SK-N-MC (cell line): ENCODE data around the gene CHRM1.

ENCODE experiments used
- DNase-seq: peaks from one replicate; pipeline ENCODE4 v3.0.0-alpha.2; 2011; ENCODE audit warnings: low read depth, low spot score
- H3K27ac ChIP-seq: fragments of 200-600 bp; sonication (generic); 2 replicates; pipeline ENCODE4 v1.5.1; 2016; ENCODE audit warnings: mixed run types
- H3K36me3 ChIP-seq: fragments of 200-600 bp; sonication (generic); 2 replicates; pipeline ENCODE4 v1.6.1; 2017; ENCODE audit warnings: antibody characterized with exemption, low read length, mixed read lengths; ENCODE audit not compliant: insufficient read depth
- H3K4me3 ChIP-seq: fragments of 200-600 bp; sonication (generic); 2 replicates; pipeline ENCODE4 v1.5.1; 2016
- H3K9ac ChIP-seq: fragments of 200-600 bp; sonication (generic); 2 replicates; pipeline ENCODE4 v1.8.0; 2017; ENCODE audit warnings: mixed run types, mixed read lengths; ENCODE audit not compliant: insufficient read length
- H3K9me3 ChIP-seq: fragments of 200-600 bp; sonication (generic); 2 replicates; pipeline ENCODE4 v1.6.1; 2017; ENCODE audit warnings: low read depth, mild to moderate bottlenecking, antibody characterized with exemption, low read length, moderate library complexity, mixed read lengths
- EZH2 ChIP-seq: fragments of 200-600 bp; sonication (generic); IDR thresholded peaks from one replicate; pipeline ENCODE4 v1.6.1; 2017; ENCODE audit warnings: antibody characterized with exemption
- FOXP2 ChIP-seq: optimal IDR thresholded peaks from 2 replicates; pipeline ENCODE3; 2011; ENCODE audit warnings: mild to moderate bottlenecking, moderate library complexity; ENCODE audit not compliant: insufficient read depth; ENCODE audit errors: extremely low read length, control extremely low read depth
- POLR2AphosphoS5 ChIP-seq: IDR thresholded peaks from 2 replicates; pipeline ENCODE4 v1.6.1; 2012; ENCODE audit warnings: mild to moderate bottlenecking, low read depth, low read length, borderline replicate concordance

CHRM1 gene

DNA sequence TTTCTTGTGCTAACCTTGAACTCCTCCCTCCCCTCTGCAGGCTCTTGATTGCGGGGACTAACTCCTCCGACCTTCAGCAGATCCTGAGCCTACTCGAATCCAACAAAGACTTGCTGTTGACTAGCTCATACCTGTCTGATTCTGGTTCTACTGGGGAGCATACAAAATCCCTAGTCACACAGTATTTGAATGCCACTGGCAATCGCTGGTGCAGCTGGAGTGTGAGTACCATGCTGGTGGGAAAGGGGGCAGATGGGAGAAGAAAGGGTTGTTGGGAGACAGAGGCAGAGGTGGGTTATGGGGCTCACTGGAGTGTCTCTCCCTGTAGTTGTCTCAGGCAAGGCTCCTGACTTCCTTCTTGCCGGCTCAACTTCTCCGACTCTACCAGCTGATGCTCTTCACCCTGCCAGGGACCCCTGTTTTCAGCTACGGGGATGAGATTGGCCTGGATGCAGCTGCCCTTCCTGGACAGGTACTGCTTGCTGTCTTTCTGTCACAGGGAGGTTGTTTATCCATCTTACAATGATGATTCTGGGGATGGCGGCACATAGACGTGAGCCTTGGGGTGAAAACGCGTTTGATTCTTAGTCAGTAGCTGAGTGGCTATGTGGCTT is 35.9 kb downstream of the CHRM1 start:
- Histone ChIP-seq H3K27ac (peak overlapping the region; percentile 38; the same call in 1 of the 2 replicates), H3K9me3 (no peaks in the 10 kb centered on the region), H3K9ac (no peak overlapping the region), H3K36me3 (peaks cover 86% of the 10 kb centered on the region), H3K4me3 (peak overlapping the region; percentile 35; the same call in 1 of the 2 replicates)
- TF ChIP-seq FOXP2 (no peak), POLR2AphosphoS5 (peak; percentile 36; the same call in 1 of the 2 replicates), EZH2 (no peak)
- no peak for DNase-seq

DNA sequence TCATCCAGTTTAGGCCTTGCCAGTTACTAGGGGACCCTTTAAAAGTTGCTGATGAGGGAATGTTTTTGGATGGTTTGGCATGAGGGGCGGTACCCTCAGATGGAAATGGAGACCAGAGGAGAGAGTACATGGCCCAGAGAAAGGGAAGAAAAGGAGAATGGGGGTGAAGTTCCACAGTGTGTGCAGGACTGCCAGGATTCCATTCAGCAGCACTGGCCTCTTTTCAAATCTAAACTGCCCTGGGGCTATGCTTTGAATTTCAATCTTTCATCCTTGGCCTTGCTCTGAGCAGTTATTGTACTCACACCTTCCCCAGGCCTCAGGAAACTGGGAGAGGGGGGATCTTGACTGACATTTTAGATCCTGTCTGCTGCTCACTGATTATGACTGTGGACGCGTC is 37.5 kb downstream of the CHRM1 start:
- Histone ChIP-seq H3K4me3 (peak overlapping the region; percentile 89), H3K9me3 (no peaks in the 10 kb centered on the region), H3K27ac (peak overlapping the region; percentile 98), H3K9ac (peak overlapping the region; percentile 100), H3K36me3 (peaks cover 85% of the 10 kb centered on the region)
- no peak for DNase-seq
- TF ChIP-seq EZH2: no peak
- no peak for TF ChIP-seq FOXP2
- TF ChIP-seq POLR2AphosphoS5: no peak

DNA sequence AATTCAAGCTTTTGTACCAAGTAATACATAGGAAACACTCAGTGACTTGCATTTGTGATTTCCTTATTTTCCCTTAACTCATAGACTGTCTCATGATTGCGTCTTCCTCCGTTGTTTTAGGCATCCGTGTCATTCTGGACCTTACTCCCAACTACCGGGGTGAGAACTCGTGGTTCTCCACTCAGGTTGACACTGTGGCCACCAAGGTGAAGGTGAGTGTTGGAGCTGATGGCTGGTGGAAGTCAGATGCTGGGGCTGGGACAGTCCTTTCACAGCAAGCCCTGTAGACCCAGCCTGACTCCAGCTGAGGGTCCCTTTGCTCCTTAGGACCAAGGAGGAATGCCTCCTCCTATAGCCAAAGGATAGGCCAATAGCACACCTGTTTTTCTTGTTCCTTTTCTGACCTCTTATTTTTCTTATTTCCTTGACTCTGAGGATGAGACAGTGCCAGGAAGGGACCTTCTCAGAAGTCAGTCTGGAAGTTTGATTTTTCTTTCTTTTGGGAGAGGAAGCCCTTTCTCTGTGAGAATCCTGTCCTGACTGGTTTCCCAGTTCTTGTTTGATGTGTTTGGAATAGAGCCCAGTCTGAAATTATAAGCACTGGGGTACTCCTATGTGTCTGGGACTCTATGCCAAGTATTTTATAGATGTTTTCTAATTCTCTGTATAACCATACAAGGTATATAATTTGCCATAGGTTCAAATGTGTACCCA is 38.2 kb downstream of the CHRM1 start:
- Histone ChIP-seq H3K27ac (peak overlapping the region; percentile 98), H3K9ac (peak overlapping the region; percentile 100), H3K9me3 (no peaks in the 10 kb centered on the region), H3K4me3 (peak overlapping the region; percentile 89), H3K36me3 (peaks cover 82% of the 10 kb centered on the region)
- DNase-seq: no peak
- no peak for TF ChIP-seq POLR2AphosphoS5
- TF ChIP-seq FOXP2: no peak
- no peak for TF ChIP-seq EZH2

DNA sequence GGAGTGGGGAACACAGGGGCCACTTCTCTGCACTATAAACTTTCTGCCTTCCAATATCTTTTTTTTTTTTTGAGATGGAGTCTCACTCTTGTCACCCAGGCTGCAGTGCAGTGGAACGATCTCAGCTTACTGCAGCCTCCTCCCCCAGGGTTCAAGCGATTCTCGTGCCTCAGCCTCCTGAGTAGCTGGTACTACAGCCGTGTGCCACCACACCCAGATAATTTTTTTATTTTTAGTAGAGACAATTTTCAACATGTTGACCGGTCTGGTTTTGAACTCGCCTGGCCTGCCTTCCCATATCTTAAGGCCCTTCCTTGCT is 38.8 kb downstream of the CHRM1 start:
- no peak for DNase-seq
- peak overlapping the region; percentile 89 for H3K4me3 ChIP-seq
- peaks cover 82% of the 10 kb centered on the region for H3K36me3 ChIP-seq
- TF ChIP-seq FOXP2: no peak
- no peak for TF ChIP-seq POLR2AphosphoS5
- no peak for TF ChIP-seq EZH2
- peak overlapping the region; percentile 98 for H3K27ac ChIP-seq
- H3K9ac ChIP-seq: peak overlapping the region; percentile 100
- H3K9me3 ChIP-seq: no peaks in the 10 kb centered on the region

DNA sequence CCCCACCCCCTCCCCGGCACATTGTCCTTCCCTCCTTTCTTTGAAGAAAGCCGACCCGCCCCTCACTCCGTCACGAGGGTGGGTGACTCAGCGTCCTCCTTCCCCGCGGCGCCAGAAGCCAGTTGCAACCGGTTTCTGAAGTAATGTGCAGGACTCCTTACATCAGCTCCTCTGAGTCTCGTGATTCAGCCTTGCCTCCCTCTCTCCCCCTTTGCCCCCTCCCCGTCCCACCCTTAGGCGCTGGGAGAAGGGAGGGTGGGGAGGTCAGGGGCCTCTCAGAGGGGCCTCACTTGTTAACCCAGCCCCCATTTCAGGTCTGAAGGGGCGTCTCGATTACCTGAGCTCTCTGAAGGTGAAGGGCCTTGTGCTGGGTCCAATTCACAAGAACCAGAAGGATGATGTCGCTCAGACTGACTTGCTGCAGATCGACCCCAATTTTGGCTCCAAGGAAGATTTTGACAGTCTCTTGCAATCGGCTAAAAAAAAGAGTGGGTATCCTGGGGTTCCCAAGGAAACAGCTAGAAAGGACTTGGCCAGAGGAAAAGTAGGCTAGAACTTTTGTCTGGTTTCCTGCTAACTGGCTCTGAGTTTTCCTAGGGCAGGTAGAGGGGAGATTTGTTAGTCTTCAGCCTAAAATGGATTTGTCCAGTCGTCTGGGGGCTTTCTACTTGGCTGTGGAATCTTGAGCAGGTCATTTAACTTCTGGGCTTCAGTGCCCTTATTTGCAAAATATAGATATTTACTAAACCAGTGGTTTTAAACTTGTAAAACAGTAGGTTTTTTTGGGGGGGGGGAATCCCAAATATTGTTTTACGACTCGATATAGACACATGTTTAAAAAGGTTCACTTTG is 39.4 kb downstream of the CHRM1 start:
- H3K9me3 ChIP-seq: no peaks in the 10 kb centered on the region
- peaks cover 82% of the 10 kb centered on the region for H3K36me3 ChIP-seq
- peak overlapping the region; percentile 100 for H3K9ac ChIP-seq
- peak overlapping the region; percentile 98 for H3K27ac ChIP-seq
- DNase-seq: peak; percentile 87
- TF ChIP-seq FOXP2 (no peak), EZH2 (no peak), POLR2AphosphoS5 (no peak; the same call in none of the 2 replicates)
- peak overlapping the region; percentile 89 for H3K4me3 ChIP-seq

DNA sequence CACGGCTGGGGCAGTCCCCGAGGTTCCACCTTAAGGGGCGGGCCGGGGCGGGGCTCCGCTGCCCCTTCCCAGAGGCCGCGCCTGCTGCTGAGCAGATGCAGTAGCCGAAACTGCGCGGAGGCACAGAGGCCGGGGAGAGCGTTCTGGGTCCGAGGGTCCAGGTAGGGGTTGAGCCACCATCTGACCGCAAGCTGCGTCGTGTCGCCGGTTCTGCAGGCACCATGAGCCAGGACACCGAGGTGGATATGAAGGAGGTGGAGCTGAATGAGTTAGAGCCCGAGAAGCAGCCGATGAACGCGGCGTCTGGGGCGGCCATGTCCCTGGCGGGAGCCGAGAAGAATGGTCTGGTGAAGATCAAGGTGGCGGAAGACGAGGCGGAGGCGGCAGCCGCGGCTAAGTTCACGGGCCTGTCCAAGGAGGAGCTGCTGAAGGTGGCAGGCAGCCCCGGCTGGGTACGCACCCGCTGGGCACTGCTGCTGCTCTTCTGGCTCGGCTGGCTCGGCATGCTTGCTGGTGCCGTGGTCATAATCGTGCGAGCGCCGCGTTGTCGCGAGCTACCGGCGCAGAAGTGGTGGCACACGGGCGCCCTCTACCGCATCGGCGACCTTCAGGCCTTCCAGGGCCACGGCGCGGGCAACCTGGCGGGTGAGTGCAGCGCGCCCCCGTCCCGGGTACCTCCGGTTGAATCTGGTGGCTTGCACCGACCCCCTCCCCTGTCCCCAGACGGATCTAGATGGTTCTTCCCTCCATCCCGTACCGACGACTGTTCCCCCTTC is 40.2 kb downstream of the CHRM1 start, which contains the start of gene SLC3A2:
Gene SLC3A2 (plus strand): TSS at position 94 of the 776 bp plus-strand sequence. CDS start 128 bp downstream, at position 222.
- H3K36me3 ChIP-seq: peaks cover 80% of the 10 kb centered on the region
- no peaks in the 10 kb centered on the region for H3K9me3 ChIP-seq

DNA sequence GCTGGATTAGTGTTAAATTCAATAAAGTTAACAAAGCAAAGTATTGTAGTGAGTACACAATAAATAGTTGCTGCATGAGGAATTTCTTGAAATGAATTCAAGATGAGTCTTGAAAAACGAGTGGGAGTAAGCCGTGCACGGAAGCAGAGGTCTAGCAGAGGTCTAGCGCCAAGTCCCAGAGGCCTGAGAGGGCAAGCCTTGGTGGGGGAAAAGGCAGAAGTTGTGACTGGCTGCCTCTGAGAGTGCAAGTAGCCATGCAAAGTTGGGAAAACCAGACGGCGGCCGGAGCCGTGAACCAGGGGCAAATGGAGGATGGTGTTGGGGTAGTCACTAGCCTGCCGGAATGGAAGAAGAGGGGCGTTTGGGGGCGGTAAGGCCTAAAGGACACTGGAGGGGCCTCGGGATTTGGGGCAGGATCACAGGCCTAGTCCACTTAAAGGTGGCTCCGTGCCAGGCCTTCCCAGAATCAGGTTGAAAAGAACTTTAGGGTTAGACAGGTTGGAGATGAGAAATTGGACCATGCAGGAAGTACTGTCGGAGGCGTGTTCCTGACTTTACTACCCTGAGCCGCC is 40.8 kb downstream of the CHRM1 start:
- Histone ChIP-seq H3K36me3 (peaks cover 75% of the 10 kb centered on the region), H3K27ac (peak overlapping the region; percentile 98)
- no peak for DNase-seq

More for the DNA sequence above, 40.2 kb downstream of the CHRM1 start, which contains the start of gene SLC3A2:
- Histone ChIP-seq H3K9ac (peak within 1 kb of the TSS; percentile 100), H3K27ac (peak within 1 kb of the TSS; percentile 98), H3K4me3 (peak within 1 kb of the TSS; percentile 89)
- peak; percentile 6 for TF ChIP-seq FOXP2
- TF ChIP-seq POLR2AphosphoS5: peak; percentile 99
- TF ChIP-seq EZH2: no peak
- DNase-seq: no peak

More for the DNA sequence above, 40.8 kb downstream of the CHRM1 start:
- peak overlapping the region; percentile 100 for H3K9ac ChIP-seq
- no peaks in the 10 kb centered on the region for H3K9me3 ChIP-seq
- H3K4me3 ChIP-seq: peak overlapping the region; percentile 89
- TF ChIP-seq FOXP2: peak; percentile 61
- no peak for TF ChIP-seq EZH2
- no peak for TF ChIP-seq POLR2AphosphoS5
